HCT116 (cell line): Measurements from ENCODE around the gene CBLC. TPM values are rescaled to one million over a fixed set of nuclear protein-coding genes. Genes with fewer than 3 reads are reported as not detected.

Experiments
- ATAC-seq: fragments of 200-7000 bp; cut with Tn5 transposase; 2 replicates; pipeline ENCODE4 v1.9.1; 2020; ENCODE audit warnings: mild to moderate bottlenecking, moderate library complexity
- BruUV-seq: library from RNA; stranded (reverse); fragments of 400-500 nt; replicated peaks from 2 replicates; lab custom pipeline; 2021; lab: Mats Ljungman, UMichigan
- CTCF ChIA-PET: fragments of 300-600 bp; sonication (Branson Sonifier 250); formaldehyde crosslinking; loops from one replicate; lab custom pipeline; 2021; ENCODE audit warnings: antibody characterized with exemption; lab: Charles Lee
- POLR2A ChIA-PET: fragments of 300-600, 350-600 bp; sonication (Branson Sonifier 250); formaldehyde crosslinking; loops from one replicate; lab custom pipeline; 2021; ENCODE audit warnings: antibody characterized with exemption; lab: Charles Lee
- RAD21 ChIA-PET, 2 experiments: fragments of 300-600 bp; sonication (Branson Sonifier 250); formaldehyde crosslinking; loops; one replicate each; lab custom pipeline; 2023; ENCODE audit warnings: low total read pairs in 2 of 2; ENCODE audit not compliant: uncharacterized antibody in 2 of 2, unreplicated experiment in 2 of 2, low non-redundant PET in 1 of 2; lab: Charles Lee
- DNase-seq: peaks from one replicate; pipeline ENCODE4 v3.0.0-alpha.2; 2010; ENCODE audit warnings: low read depth, low spot score
- H2AFZ ChIP-seq: fragments of 200-600 bp; shearing (Covaris generic), sonication (generic); 2 replicates; pipeline ENCODE4 v1.6.1; 2017; ENCODE audit warnings: low read depth, mixed run types, mixed read lengths, antibody characterized with exemption, low read length; ENCODE audit not compliant: poor library complexity, severe bottlenecking
- H3K27ac ChIP-seq: 2 replicates; pipeline ENCODE4 v1.5.1; 2012; ENCODE audit warnings: low read depth, low read length
- H3K27me3 ChIP-seq: fragments of 200-600 bp; sonication (generic); 2 replicates; pipeline ENCODE4 v1.6.1; 2016; ENCODE audit warnings: mixed run types, low read length, mixed read lengths; ENCODE audit not compliant: insufficient read depth
- H3K36me3 ChIP-seq, 2 experiments: fragments of 200-500 bp in 1 of 2; fragments of 200-600 bp in 1 of 2; sonication (Bioruptor generic) in 1 of 2; sonication (generic) in 1 of 2; 2 replicates each; pipeline versions ENCODE4 v1.5.1 to v1.6.1; 2014 to 2016; ENCODE audit warnings: low read length in 2 of 2, inconsistent platforms in 1 of 2, mixed read lengths in 1 of 2, mixed run types in 1 of 2; ENCODE audit not compliant: insufficient read depth in 2 of 2, control insufficient read depth in 1 of 2
- H3K4me1 ChIP-seq, 2 experiments: fragments of 200-600 bp in 1 of 2; sonication (generic) in 1 of 2; 2 replicates each; pipeline versions ENCODE4 v1.5.1 to v1.6.1; 2012 to 2017; ENCODE audit warnings: low read length in 2 of 2, inconsistent platforms in 1 of 2, mild to moderate bottlenecking in 1 of 2, mixed read lengths in 1 of 2, mixed run types in 1 of 2, moderate library complexity in 1 of 2; ENCODE audit not compliant: insufficient read depth in 2 of 2, control insufficient read depth in 1 of 2
- H3K4me2 ChIP-seq: fragments of 200-600 bp; sonication (generic); 2 replicates; pipeline ENCODE4 v1.6.1; 2017; ENCODE audit warnings: mixed run types, low read length, mixed read lengths
- H3K4me3 ChIP-seq, 2 experiments: fragments of 200-600 bp in 1 of 2; sonication (generic) in 1 of 2; replicated peaks in 1 of 2; 2 replicates each; pipeline ENCODE4 v1.5.1; 2011 to 2016; ENCODE audit warnings: low read length in 2 of 2, control low read depth in 1 of 2, low read depth in 1 of 2, mild to moderate bottlenecking in 1 of 2, mixed read lengths in 1 of 2, mixed run types in 1 of 2
- H3K79me2 ChIP-seq: fragments of 200-600 bp; sonication (generic); 2 replicates; pipeline ENCODE4 v1.6.1; 2017; ENCODE audit warnings: mild to moderate bottlenecking, mixed run types, low read length, moderate library complexity, mixed read lengths; ENCODE audit not compliant: insufficient read depth
- H3K9ac ChIP-seq: fragments of 200-600 bp; sonication (generic); 2 replicates; pipeline ENCODE4 v1.6.1; 2016; ENCODE audit warnings: low read length, mixed read lengths
- H3K9me2 ChIP-seq: fragments of 200-600 bp; sonication (generic), shearing (Covaris generic); 2 replicates; pipeline ENCODE4 v1.6.1; 2017; ENCODE audit warnings: mixed run types, mild to moderate bottlenecking, moderate library complexity; ENCODE audit not compliant: insufficient read depth
- H3K9me3 ChIP-seq, 2 experiments: fragments of 200-500 bp in 1 of 2; fragments of 200-600 bp in 1 of 2; sonication (Bioruptor generic) in 1 of 2; sonication (generic) in 1 of 2; 2 replicates each; pipeline ENCODE4 v1.6.1; 2014 to 2017; ENCODE audit warnings: low read length in 2 of 2, mixed read lengths in 2 of 2, inconsistent platforms in 1 of 2, low read depth in 1 of 2, mild to moderate bottlenecking in 1 of 2, mixed run types in 1 of 2, moderate library complexity in 1 of 2; ENCODE audit not compliant: control insufficient read depth in 1 of 2, insufficient read depth in 1 of 2
- H4K20me1 ChIP-seq: fragments of 200-600 bp; sonication (generic), shearing (Covaris generic); 2 replicates; pipeline ENCODE4 v1.6.1; 2017; ENCODE audit warnings: mixed run types, mild to moderate bottlenecking, moderate library complexity; ENCODE audit not compliant: insufficient read depth
- CBX3 ChIP-seq: IDR thresholded peaks from 2 replicates; pipeline ENCODE4 v1.6.1; 2012; ENCODE audit warnings: low read depth
- CEBPB ChIP-seq: IDR thresholded peaks from 2 replicates; pipeline ENCODE4 v1.6.1; 2012; ENCODE audit warnings: low read depth
- EGR1 ChIP-seq: IDR thresholded peaks from 2 replicates; pipeline ENCODE4 v1.6.1; 2012; ENCODE audit warnings: low read depth
- EZH2 ChIP-seq: fragments of 200-600 bp; sonication (generic); IDR thresholded peaks from 2 replicates; pipeline ENCODE4 v1.6.1; 2017; ENCODE audit warnings: antibody characterized with exemption, mixed run types
- FOSL1 ChIP-seq: IDR thresholded peaks from 2 replicates; pipeline ENCODE4 v1.6.1; 2012; ENCODE audit warnings: low read depth
- JUND ChIP-seq: IDR thresholded peaks from 2 replicates; pipeline ENCODE4 v1.6.1; 2012
- POLR2A ChIP-seq: IDR thresholded peaks from 2 replicates; pipeline ENCODE4 v1.7.0; 2011; ENCODE audit warnings: borderline replicate concordance; ENCODE audit not compliant: insufficient read depth, insufficient read length; ENCODE audit errors: extremely low read depth
- POLR2AphosphoS5 ChIP-seq: IDR thresholded peaks from 2 replicates; pipeline ENCODE4 v1.6.1; 2011; ENCODE audit warnings: mild to moderate bottlenecking, low read depth, low read length, moderate library complexity
- SIN3A ChIP-seq: IDR thresholded peaks from 2 replicates; pipeline ENCODE4 v1.6.1; 2012; ENCODE audit warnings: low read depth
- SP1 ChIP-seq: IDR thresholded peaks from 2 replicates; pipeline ENCODE4 v1.6.1; 2012; ENCODE audit warnings: low read depth
- YY1 ChIP-seq: IDR thresholded peaks from 2 replicates; pipeline ENCODE4 v1.6.1; 2011; ENCODE audit warnings: low read length, low read depth, moderate library complexity, mild to moderate bottlenecking; ENCODE audit not compliant: insufficient replicate concordance; ENCODE audit errors: extremely low read depth
- intact Hi-C: fragments of 100-400 bp; cut with micrococcal nuclease; formaldehyde crosslinking; loops from 2 replicates; pipeline ENCODE4 v1.10.0; 2022
- total RNA-seq: library from RNA; stranded (reverse); gene quantifications from one replicate; pipeline ENCODE4 v1.2.1, GENCODE V29; 2021; ENCODE audit not compliant: unreplicated experiment
- TF ChIP-seq, protein P1 (sequence below), 3 experiments: fragments of 200-600 bp in 1 of 3; sonication (generic) in 1 of 3; IDR thresholded peaks in 2 of 3; conservative IDR thresholded peaks in 1 of 3; 2 replicates each; pipeline ENCODE4 v1.5.1; 2012 to 2017; ENCODE audit warnings: low read depth in 2 of 3, low read length in 2 of 3, antibody characterized with exemption in 1 of 3, borderline replicate concordance in 1 of 3, control low read depth in 1 of 3, mild to moderate bottlenecking in 1 of 3, mixed read lengths in 1 of 3, mixed run types in 1 of 3, moderate library complexity in 1 of 3; ENCODE audit not compliant: insufficient read depth in 1 of 3
- TF ChIP-seq, protein P2 (sequence below): IDR thresholded peaks from 2 replicates; pipeline ENCODE4 v1.6.1; 2012; ENCODE audit warnings: low read depth
- TF ChIP-seq, protein P3 (sequence below): IDR thresholded peaks from 2 replicates; pipeline ENCODE4 v1.6.1; 2012

CBLC gene
- total RNA-seq, 1 experiment from 2014 or later = 54.3 TPM

DNA sequence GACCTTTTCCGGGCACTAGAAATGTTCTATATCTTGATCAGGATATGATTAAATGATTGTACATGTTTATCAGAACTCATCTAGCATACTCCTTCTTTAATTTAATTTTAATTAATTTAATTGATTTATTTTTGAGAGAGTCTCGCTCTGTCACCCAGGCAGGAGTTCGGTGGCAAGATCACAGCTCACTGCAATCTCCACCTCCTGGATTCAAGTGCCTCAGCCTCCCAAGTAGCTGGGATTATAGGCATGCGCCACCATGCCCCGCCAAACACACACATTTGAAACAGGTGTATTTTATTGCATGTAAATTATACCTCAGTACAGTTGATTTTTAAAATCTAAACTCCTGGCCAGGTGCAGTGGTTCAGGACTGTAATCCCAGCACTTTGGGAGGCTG lies 46.6 kb upstream of the CBLC start:
- H3K36me3 ChIP-seq = no peaks in the 10 kb centered on the region
- CTCF ChIA-PET = no interaction called here
- POLR2A ChIA-PET = no interaction called here
- H3K9me3 ChIP-seq = no peaks in the 10 kb centered on the region
- no peaks in the 10 kb centered on the region for H3K27me3 ChIP-seq
- no peak overlapping the region for H3K4me3 ChIP-seq
- no TSS peak for BruUV-seq
- no peaks in the 10 kb centered on the region for H4K20me1 ChIP-seq
- no peak overlapping the region for H2AFZ ChIP-seq
- DNase-seq (no peak), ATAC-seq (no peak)
- H3K4me2 ChIP-seq = no peak overlapping the region
- H3K9me2 ChIP-seq = no peaks in the 10 kb centered on the region
- no peaks in the 10 kb centered on the region for H3K79me2 ChIP-seq
- no peak overlapping the region for H3K9ac ChIP-seq
- peaks cover 11 to 21% of the 10 kb centered on the region in 2 experiments for H3K4me1 ChIP-seq
- H3K27ac ChIP-seq = no peak overlapping the region
- RAD21 ChIA-PET = interaction anchor here in 1 of 2 experiments (0.5 kb wide), 1 partner anchor 10 kb away, joined by 3 read pairs; no protein-coding TSS in a partner anchor
- no peak for TF ChIP-seq FOSL1
- TF ChIP-seq, protein P1, sequence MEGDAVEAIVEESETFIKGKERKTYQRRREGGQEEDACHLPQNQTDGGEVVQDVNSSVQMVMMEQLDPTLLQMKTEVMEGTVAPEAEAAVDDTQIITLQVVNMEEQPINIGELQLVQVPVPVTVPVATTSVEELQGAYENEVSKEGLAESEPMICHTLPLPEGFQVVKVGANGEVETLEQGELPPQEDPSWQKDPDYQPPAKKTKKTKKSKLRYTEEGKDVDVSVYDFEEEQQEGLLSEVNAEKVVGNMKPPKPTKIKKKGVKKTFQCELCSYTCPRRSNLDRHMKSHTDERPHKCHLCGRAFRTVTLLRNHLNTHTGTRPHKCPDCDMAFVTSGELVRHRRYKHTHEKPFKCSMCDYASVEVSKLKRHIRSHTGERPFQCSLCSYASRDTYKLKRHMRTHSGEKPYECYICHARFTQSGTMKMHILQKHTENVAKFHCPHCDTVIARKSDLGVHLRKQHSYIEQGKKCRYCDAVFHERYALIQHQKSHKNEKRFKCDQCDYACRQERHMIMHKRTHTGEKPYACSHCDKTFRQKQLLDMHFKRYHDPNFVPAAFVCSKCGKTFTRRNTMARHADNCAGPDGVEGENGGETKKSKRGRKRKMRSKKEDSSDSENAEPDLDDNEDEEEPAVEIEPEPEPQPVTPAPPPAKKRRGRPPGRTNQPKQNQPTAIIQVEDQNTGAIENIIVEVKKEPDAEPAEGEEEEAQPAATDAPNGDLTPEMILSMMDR (IDR thresholded peaks at IDR 0.05 in 2 of 3, conservative IDR thresholded peaks at IDR 0.05 in 1 of 3; ENCODE audit: borderline replicate concordance in 1 of 3, insufficient read depth in 1 of 3, low read depth in 2 of 3, low read length in 2 of 3) = no peak
- no peak for TF ChIP-seq POLR2AphosphoS5
- no peak for TF ChIP-seq EZH2
- no peak for TF ChIP-seq CEBPB
- no peak for TF ChIP-seq SIN3A
- TF ChIP-seq SP1 = no peak
- no peak for TF ChIP-seq EGR1
- intact Hi-C loops = no loop called here

DNA sequence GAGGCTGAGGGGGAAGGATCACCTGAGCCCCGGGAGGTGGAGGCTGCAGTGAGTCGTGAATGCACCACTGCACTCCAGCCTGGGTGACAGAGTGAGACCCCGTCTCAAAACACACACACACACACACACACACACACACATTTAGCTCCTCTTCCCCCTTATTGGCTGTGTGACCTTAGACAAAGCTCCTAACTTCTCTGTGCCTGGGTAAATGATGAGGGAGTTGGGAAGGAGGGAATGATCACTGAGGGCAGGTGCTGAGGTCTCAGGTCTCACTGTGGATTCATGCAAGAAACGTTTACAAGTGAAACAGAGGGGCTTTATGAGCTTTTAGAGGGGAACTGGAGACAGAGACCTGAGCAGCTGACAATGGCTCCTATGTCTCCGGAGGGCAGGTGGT lies 46.1 kb upstream of the CBLC start:
- H3K4me2 ChIP-seq = no peak overlapping the region
- H4K20me1 ChIP-seq = no peaks in the 10 kb centered on the region
- peaks cover 14 to 22% of the 10 kb centered on the region in 2 experiments for H3K4me1 ChIP-seq
- DNase-seq (no peak), ATAC-seq (no peak)
- H2AFZ ChIP-seq = no peak overlapping the region
- intact Hi-C loops = no loop called here
- no TSS peak for BruUV-seq
- H3K9me3 ChIP-seq = no peaks in the 10 kb centered on the region
- no peaks in the 10 kb centered on the region for H3K27me3 ChIP-seq
- H3K9ac ChIP-seq = no peak overlapping the region
- H3K79me2 ChIP-seq = no peaks in the 10 kb centered on the region
- ChIA-PET POLR2A (interaction anchor here (1.4 kb wide), 1 partner anchor 12 kb away, joined by 4 read pairs; no protein-coding TSS in a partner anchor), CTCF (interaction anchor here (2.4 kb wide), 1 partner anchor 7 kb away, joined by 10 read pairs; no protein-coding TSS in a partner anchor), RAD21 (interaction anchor here in 1 of 2 experiments (0.5 kb wide), 1 partner anchor 10 kb away, joined by 3 read pairs; no protein-coding TSS in a partner anchor)
- no peak overlapping the region for H3K4me3 ChIP-seq
- no peak overlapping the region for H3K27ac ChIP-seq
- no peaks in the 10 kb centered on the region for H3K9me2 ChIP-seq
- H3K36me3 ChIP-seq = no peaks in the 10 kb centered on the region
- TF ChIP-seq JUND (no peak), YY1 (no peak), CBX3 (no peak), POLR2A (no peak)
- TF ChIP-seq, protein P2, sequence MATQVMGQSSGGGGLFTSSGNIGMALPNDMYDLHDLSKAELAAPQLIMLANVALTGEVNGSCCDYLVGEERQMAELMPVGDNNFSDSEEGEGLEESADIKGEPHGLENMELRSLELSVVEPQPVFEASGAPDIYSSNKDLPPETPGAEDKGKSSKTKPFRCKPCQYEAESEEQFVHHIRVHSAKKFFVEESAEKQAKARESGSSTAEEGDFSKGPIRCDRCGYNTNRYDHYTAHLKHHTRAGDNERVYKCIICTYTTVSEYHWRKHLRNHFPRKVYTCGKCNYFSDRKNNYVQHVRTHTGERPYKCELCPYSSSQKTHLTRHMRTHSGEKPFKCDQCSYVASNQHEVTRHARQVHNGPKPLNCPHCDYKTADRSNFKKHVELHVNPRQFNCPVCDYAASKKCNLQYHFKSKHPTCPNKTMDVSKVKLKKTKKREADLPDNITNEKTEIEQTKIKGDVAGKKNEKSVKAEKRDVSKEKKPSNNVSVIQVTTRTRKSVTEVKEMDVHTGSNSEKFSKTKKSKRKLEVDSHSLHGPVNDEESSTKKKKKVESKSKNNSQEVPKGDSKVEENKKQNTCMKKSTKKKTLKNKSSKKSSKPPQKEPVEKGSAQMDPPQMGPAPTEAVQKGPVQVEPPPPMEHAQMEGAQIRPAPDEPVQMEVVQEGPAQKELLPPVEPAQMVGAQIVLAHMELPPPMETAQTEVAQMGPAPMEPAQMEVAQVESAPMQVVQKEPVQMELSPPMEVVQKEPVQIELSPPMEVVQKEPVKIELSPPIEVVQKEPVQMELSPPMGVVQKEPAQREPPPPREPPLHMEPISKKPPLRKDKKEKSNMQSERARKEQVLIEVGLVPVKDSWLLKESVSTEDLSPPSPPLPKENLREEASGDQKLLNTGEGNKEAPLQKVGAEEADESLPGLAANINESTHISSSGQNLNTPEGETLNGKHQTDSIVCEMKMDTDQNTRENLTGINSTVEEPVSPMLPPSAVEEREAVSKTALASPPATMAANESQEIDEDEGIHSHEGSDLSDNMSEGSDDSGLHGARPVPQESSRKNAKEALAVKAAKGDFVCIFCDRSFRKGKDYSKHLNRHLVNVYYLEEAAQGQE = no peak
- TF ChIP-seq, protein P3, sequence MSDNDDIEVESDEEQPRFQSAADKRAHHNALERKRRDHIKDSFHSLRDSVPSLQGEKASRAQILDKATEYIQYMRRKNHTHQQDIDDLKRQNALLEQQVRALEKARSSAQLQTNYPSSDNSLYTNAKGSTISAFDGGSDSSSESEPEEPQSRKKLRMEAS = no peak
